Measurements from ENCODE around the gene DZIP1. TPM values are rescaled to one million over a fixed set of nuclear protein-coding genes. Genes with fewer than 3 reads are reported as not detected.
A peak's percentile ranks its signal among the peaks of the same experiment; 100 is the strongest.
"Not testable (repeated sequence)": the region's sequence is repeated elsewhere in the genome, so short reads cannot be mapped to it uniquely, and the experiment has no call there.

Gene DZIP1
- 10 to 100 TPM in 1 of 3 donors, 1 to 10 TPM in 2; 1.3 to 23.6 (median 3.6) TPM for total RNA-seq
- long read RNA-seq, donor 1, full-length matches to known transcripts = 2 of 20 reads
- long read RNA-seq, donor 1, partial matches to known transcripts = 10 of 20 reads
- long read RNA-seq, donor 1, other reads (novel, unspliced or antisense) = 8 of 20 reads
- long read RNA-seq, donor 2, partial matches to known transcripts = 0 of 1 reads
- long read RNA-seq, donor 2, other reads (novel, unspliced or antisense) = 1 of 1 reads

DNA sequence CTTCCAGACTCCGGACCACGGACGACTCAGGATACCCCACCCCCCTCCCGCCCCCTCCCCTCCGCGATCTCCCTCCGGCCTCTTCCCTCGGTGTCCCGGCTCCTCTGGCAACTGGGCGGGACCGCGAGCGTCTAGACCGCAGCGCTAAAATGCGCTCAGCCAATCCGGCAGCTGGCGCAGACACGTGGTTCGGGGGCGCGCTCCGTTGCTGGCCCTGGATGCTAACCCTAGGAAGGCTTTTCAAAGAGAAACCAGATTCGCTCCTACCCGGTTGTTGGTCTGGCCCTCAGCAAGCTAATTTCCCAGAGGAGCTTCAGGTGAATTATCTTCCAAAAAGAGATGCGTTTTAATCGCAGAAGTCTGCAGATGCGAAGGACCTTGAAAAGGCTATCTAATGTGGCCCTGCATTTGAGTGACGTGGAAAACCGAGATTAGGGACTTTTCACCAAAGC is at the start of gene DZIP1:
TSS of gene DZIP1 (minus strand) at position 106 of the 452 bp plus-strand sequence. CDS start 2,677 bp downstream, outside the sequence.
- DNase-seq (peak; percentile 47 to 69 (median 56)), ATAC-seq (peak; percentile 63)
- Histone ChIP-seq H3K9me3 (no peaks in the 10 kb centered on the region), H3K4me1 (ENCODE audit: low read depth) (peaks cover 14% of the 10 kb centered on the region), H3K4me3 (peak within 1 kb of the TSS; percentile 19), H3K36me3 (ENCODE audit: low read depth) (no peaks in the 10 kb centered on the region)
- intact Hi-C loops (cut with DNase I, micrococcal nuclease) = no loop called here
- TF ChIP-seq, protein P1, sequence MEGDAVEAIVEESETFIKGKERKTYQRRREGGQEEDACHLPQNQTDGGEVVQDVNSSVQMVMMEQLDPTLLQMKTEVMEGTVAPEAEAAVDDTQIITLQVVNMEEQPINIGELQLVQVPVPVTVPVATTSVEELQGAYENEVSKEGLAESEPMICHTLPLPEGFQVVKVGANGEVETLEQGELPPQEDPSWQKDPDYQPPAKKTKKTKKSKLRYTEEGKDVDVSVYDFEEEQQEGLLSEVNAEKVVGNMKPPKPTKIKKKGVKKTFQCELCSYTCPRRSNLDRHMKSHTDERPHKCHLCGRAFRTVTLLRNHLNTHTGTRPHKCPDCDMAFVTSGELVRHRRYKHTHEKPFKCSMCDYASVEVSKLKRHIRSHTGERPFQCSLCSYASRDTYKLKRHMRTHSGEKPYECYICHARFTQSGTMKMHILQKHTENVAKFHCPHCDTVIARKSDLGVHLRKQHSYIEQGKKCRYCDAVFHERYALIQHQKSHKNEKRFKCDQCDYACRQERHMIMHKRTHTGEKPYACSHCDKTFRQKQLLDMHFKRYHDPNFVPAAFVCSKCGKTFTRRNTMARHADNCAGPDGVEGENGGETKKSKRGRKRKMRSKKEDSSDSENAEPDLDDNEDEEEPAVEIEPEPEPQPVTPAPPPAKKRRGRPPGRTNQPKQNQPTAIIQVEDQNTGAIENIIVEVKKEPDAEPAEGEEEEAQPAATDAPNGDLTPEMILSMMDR (IDR thresholded peaks at IDR 0.05) = no peak

DNA sequence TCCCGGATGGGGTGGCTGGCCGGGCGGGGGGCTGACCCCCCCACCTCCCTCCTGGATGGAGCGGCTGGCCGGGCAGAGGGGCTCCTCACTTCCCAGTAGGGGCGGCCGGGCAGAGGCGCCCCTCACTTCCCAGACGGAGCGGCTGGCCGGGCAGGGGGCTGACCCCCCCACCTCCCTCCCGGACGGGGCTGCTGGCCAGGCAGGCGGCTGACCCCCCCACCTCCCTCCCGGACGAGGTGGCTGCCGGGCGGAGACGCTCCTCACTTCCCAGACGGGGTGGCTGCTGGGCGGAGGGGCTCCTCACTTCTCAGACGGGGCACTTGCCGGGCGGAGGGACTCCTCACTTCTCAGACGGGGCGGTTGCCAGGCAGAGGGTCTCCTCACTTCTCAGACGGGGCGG is 46.5 kb upstream of the DZIP1 start:
- H3K9me3 ChIP-seq; ATAC-seq; DNase-seq; H3K36me3 ChIP-seq (ENCODE audit: low read depth); H3K4me3 ChIP-seq; intact Hi-C loops (cut with DNase I, micrococcal nuclease); H3K4me1 ChIP-seq (ENCODE audit: low read depth): not testable (repeated sequence)

- H3K4me3 ChIP-seq = no peak overlapping the region
- peaks cover 9% of the 10 kb centered on the region for H3K4me1 ChIP-seq (ENCODE audit: low read depth)
- no peaks in the 10 kb centered on the region for H3K36me3 ChIP-seq (ENCODE audit: low read depth)
- no peaks in the 10 kb centered on the region for H3K9me3 ChIP-seq
- intact Hi-C loops (cut with DNase I, micrococcal nuclease) = no loop called here
- ATAC-seq (no peak), DNase-seq (no peak)
- TF ChIP-seq, protein P1 (IDR thresholded peaks at IDR 0.05) = no peak
These were observed 45.0 kb upstream of the DZIP1 start for GRCh38 chr13:95689582-95689926.

DNA sequence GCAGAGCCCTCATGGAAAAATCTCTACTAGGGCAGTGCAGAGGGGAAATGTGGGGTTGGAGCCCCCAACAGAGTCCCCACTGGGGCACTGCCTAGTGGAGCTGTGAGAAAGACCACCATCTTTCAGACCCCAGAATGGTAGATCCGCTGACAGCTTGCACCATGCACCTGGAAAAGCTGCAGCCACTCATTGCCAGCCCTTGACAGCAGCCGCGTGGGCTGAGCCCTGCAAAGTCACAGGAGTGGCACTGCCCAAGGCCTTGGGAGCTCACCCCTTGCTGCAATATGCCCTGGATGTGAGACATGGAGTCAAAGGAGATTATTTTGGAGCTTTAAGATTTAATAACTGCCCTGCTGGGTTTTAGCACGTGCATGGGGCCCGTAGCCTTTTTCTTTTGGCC is 40.5 kb upstream of the DZIP1 start:
- H3K36me3 ChIP-seq (ENCODE audit: low read depth); H3K9me3 ChIP-seq; intact Hi-C loops (cut with DNase I, micrococcal nuclease); H3K4me3 ChIP-seq; DNase-seq: not testable (repeated sequence)
- peaks cover 15% of the 10 kb centered on the region for H3K4me1 ChIP-seq (ENCODE audit: low read depth)
- peak; percentile 61 for ATAC-seq

- Histone ChIP-seq H3K4me1 (ENCODE audit: low read depth) (peaks cover 18% of the 10 kb centered on the region), H3K9me3 (no peaks in the 10 kb centered on the region), H3K36me3 (ENCODE audit: low read depth) (no peaks in the 10 kb centered on the region), H3K4me3 (no peak overlapping the region)
- TF ChIP-seq, protein P1 (IDR thresholded peaks at IDR 0.05) = no peak
- intact Hi-C loops (cut with DNase I, micrococcal nuclease) = no loop called here
- peak; percentile 28 for ATAC-seq
- DNase-seq = no peak
These were observed 39.9 kb upstream of the DZIP1 start for GRCh38 chr13:95684418-95684817.

DNA sequence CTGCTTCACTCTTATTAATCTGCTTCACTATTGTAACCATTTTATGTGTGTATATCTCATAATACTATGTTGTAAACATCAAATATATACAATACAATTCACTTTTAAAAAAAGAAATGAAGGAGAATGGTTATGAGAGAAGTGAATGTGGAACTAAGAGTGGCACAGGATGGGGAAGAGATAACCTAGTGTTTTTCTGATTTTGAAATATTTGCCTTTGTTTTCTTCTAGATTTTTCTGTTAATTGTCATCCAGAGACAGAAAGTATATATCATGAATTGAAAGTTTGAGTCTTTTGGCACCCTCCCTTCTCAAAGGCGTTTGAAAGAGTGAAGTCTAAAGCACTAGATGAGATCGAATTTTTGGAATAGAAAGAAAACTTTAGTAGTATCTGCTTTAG is 35.2 kb upstream of the DZIP1 start:
- Histone ChIP-seq H3K4me1 (ENCODE audit: low read depth) (peaks cover 29% of the 10 kb centered on the region), H3K36me3 (ENCODE audit: low read depth) (no peaks in the 10 kb centered on the region), H3K9me3 (no peaks in the 10 kb centered on the region), H3K4me3 (no peak overlapping the region)
- TF ChIP-seq, protein P1 (IDR thresholded peaks at IDR 0.05) = no peak
- DNase-seq (no peak), ATAC-seq (no peak)
- intact Hi-C loops (cut with DNase I, micrococcal nuclease) = no loop called here

DNA sequence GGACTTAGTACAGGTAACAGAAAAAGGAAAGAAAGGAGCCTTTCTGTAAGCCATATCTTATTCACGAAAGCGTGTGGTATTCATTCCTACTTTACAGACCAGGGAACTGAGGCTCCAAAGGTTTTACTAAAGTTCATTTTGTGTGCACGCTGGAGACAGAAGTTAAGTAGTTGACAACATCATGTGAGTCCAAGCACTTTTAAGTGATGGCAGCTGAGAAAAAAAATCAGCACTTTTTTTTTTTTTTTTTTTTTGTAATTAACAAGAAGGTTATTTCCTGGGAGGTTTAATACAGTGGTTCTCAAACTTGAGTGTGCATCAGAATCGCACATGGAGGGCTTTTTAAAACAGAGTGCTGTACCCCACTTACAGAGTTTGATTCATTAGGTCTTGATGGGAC is 34.5 kb upstream of the DZIP1 start:
- intact Hi-C loops (cut with DNase I, micrococcal nuclease) = no loop called here
- TF ChIP-seq, protein P1 (IDR thresholded peaks at IDR 0.05) = no peak
- ATAC-seq (no peak), DNase-seq (no peak)
- H3K4me3 ChIP-seq = no peak overlapping the region
- no peaks in the 10 kb centered on the region for H3K36me3 ChIP-seq (ENCODE audit: low read depth)
- peaks cover 23% of the 10 kb centered on the region for H3K4me1 ChIP-seq (ENCODE audit: low read depth)
- no peaks in the 10 kb centered on the region for H3K9me3 ChIP-seq

Measured in mucosa of descending colon (tissue), 3 donors.